BJ (cell line): ENCODE data around the gene GYG1. TPM values are rescaled to one million over a fixed set of nuclear protein-coding genes. Genes with fewer than 3 reads are reported as not detected.

Experiments used
- CTCF ChIA-PET: fragments of 350-600 bp; formaldehyde crosslinking; extraction: SDS; loops from one replicate; lab custom pipeline; 2021; ENCODE audit warnings: antibody characterized with exemption, inconsistent platforms; lab: Yijun Ruan, JAX
- POLR2A ChIA-PET: fragments of 300-600 bp; sonication (Branson Sonifier 250); formaldehyde crosslinking; extraction: SDS; loops from one replicate; lab custom pipeline; 2021; ENCODE audit warnings: antibody characterized with exemption; lab: Charles Lee
- DNase-seq: peaks from one replicate; pipeline ENCODE4 v3.0.0-alpha.2; 2011; ENCODE audit warnings: low read depth
- H3K27me3 ChIP-seq: 2 replicates; pipeline ENCODE4 v1.6.0; 2011; ENCODE audit warnings: low read length; ENCODE audit not compliant: control insufficient read depth, insufficient read depth
- H3K36me3 ChIP-seq: 2 replicates; pipeline ENCODE4 v1.5.1; 2011; ENCODE audit warnings: low read length; ENCODE audit not compliant: control insufficient read depth, insufficient read depth
- H3K4me3 ChIP-seq: 2 replicates; pipeline ENCODE4 v1.5.1; 2011; ENCODE audit warnings: low read depth, mild to moderate bottlenecking, control low read depth, low read length
- polyA plus RNA-seq: library from polyadenylated mRNA; depleted of rRNA; stranded (reverse); fragments of >200 nt; gene quantifications from 2 replicates; pipeline ENCODE4 v1.2.3, GENCODE V29; 2011
- TF ChIP-seq, protein P1 (sequence below): IDR thresholded peaks from 2 replicates; pipeline ENCODE4 v1.5.1; 2011; ENCODE audit warnings: low read depth, mild to moderate bottlenecking, control low read depth, inconsistent platforms, low read length, moderate library complexity; ENCODE audit not compliant: insufficient read depth

The GYG1 gene
- polyA plus RNA-seq, 1 experiment: 50.4 TPM

DNA sequence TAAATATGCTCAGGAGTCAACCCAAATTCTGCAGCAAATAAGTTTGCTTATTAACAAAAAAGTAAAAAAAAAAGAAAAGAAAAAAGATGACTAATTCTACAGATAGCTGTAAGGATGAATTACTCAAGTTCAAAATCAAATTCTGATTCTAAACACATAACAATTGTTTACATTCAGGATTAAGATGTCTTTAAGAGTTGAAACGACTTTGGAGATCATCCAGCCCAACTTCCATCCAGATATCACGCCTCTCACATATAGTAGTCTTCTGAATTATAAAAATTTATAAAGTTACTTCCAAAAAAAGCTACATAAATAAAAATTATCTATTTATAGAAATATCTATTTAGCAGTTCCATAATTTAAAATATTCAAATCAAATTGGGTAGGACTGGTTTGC is 39.8 kb downstream of the GYG1 start:
- no peak overlapping the region for H3K4me3 ChIP-seq
- ChIA-PET POLR2A (no interaction called here), CTCF (interaction anchor here (0.8 to 1.1 kb wide), 2 partner anchors 10 to 69 kb away, joined by 3 to 6 read pairs; no protein-coding TSS in a partner anchor)
- TF ChIP-seq, protein P1, sequence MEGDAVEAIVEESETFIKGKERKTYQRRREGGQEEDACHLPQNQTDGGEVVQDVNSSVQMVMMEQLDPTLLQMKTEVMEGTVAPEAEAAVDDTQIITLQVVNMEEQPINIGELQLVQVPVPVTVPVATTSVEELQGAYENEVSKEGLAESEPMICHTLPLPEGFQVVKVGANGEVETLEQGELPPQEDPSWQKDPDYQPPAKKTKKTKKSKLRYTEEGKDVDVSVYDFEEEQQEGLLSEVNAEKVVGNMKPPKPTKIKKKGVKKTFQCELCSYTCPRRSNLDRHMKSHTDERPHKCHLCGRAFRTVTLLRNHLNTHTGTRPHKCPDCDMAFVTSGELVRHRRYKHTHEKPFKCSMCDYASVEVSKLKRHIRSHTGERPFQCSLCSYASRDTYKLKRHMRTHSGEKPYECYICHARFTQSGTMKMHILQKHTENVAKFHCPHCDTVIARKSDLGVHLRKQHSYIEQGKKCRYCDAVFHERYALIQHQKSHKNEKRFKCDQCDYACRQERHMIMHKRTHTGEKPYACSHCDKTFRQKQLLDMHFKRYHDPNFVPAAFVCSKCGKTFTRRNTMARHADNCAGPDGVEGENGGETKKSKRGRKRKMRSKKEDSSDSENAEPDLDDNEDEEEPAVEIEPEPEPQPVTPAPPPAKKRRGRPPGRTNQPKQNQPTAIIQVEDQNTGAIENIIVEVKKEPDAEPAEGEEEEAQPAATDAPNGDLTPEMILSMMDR: no peak
- DNase-seq: no peak
- H3K36me3 ChIP-seq: peaks cover 1% of the 10 kb centered on the region
- H3K27me3 ChIP-seq: no peaks in the 10 kb centered on the region

DNA sequence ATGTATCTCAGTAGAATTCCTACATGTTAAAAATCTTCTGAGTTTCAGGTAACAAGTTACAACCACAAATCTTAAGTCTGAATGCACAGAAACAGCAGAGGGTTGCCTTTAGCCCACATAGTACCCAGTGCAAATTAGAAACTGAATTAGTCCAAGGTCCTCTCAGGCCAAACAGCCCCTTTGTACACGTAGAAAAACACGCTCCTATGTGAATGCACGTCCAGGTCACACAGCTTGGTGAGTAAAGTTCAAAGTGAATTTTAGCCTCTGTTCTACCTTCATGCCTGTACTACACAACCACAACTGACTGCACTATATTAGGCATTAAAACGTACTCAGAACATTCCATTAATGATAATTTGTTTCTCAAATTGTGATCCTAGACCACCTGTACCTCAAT is 46.3 kb downstream of the GYG1 start:
- Histone ChIP-seq H3K4me3 (no peak overlapping the region), H3K27me3 (no peaks in the 10 kb centered on the region), H3K36me3 (peaks cover 2% of the 10 kb centered on the region; the same call in 1 of the 2 replicates)
- CTCF ChIA-PET: interaction anchor here (1.1 to 1.4 kb wide), 2 partner anchors 10 to 84 kb away, joined by 3 to 4 read pairs; no protein-coding TSS in a partner anchor
- no peak for DNase-seq
- POLR2A ChIA-PET: no interaction called here
- TF ChIP-seq, protein P1: no peak

DNA sequence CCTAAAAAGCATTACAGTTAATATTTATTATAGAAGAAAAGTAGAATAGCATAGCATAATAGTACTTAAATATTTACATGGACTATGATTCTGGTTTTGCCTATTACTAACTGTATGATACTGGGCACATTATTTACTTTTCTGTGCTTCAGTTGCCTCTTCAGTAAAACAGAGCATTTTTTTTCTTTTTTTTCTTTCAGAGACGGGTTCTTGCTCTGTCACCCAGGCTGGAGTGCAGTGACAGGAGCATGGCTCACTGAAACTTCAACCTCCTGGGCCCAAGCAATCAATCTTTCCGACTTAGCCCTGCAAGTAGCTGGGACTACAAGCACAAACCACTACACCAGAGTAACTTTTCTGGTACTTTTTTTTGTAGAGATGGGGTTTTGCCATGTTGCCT is 47.0 kb downstream of the GYG1 start:
- TF ChIP-seq, protein P1: no peak
- H3K36me3 ChIP-seq: peaks cover 2% of the 10 kb centered on the region; the same call in 1 of the 2 replicates
- no peak overlapping the region for H3K4me3 ChIP-seq
- no peaks in the 10 kb centered on the region for H3K27me3 ChIP-seq
- no peak for DNase-seq
- ChIA-PET POLR2A (no interaction called here), CTCF (interaction anchor here (1.1 to 1.4 kb wide), 2 partner anchors 11 to 85 kb away, joined by 3 to 4 read pairs; no protein-coding TSS in a partner anchor)

DNA sequence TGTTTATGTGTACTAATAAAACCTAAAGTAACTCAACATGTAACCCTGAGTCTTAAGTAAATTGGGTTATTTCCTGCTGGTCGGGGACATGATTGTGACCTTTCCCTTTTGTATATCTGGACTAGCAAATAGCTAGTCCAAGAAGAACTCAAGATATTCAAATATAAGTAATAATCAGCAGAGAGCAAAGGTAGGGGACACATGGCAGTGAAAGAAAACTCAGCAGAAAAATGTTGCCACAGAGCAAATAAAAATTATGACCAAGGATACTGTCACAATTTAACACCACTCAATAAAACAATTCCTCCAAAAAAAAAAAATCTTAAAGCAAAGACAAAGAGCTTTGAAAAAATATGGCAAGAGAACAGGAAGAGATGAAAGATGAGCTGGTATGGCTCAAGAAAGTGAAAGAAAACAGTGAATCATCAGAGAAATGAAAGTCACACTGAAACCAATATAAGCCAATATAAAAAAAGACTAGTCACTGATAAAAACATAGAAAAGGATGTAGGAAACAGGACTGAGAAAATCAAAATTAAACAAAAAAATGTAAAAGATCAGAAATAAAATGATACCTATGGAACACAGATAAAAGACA is 51.5 kb downstream of the GYG1 start:
- TF ChIP-seq, protein P1: no peak
- DNase-seq: peak; percentile 26
- Histone ChIP-seq H3K36me3 (no peaks in the 10 kb centered on the region), H3K27me3 (no peaks in the 10 kb centered on the region), H3K4me3 (no peak overlapping the region)
- ChIA-PET CTCF (no interaction called here), POLR2A (interaction anchor here (0.6 kb wide), 3 partner anchors 24 to 1035 kb away, joined by 3 read pairs; no protein-coding TSS in a partner anchor)

DNA sequence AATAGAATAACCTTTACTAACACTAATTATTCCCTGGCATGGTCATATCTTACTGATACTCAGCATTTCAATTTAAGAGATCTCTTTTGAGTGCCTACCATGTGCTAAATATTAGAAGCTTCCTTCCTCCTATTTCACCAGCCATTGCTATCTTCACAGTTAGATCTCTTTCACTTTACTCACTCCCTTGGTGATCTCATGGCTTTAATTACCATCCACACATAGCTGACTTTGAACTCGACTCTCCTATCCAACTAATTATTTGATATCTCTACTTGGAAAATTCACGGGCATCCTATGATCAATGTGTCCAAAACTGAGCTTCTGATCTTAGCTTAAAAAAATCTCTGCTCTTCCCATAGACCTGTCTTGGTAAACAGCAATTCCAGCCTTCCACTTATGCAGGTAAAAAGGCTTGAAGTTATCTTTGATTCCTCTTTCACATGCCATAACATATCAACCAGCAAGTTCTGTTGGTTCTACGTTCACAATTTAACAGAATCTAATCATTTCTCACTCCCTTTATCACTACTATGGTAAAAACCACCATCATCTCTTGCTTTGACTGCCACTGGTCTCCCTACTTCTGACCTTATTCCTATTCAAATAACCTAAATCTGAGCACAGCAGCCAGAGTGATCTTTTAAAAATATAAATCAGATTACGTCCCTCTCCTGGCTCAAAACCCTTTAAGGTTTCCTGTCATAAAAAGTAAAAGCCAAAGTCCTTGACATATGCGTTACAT is 53.2 kb downstream of the GYG1 start:
- CTCF ChIA-PET: no interaction called here
- Histone ChIP-seq H3K36me3 (no peaks in the 10 kb centered on the region; the same call in 1 of the 2 replicates), H3K27me3 (no peaks in the 10 kb centered on the region), H3K4me3 (no peak overlapping the region)
- DNase-seq: no peak
- TF ChIP-seq, protein P1: no peak
- POLR2A ChIA-PET: no interaction called here
